Measurements from ENCODE around the gene USH1C.

The USH1C gene

GRCh38 chr11:17561526-17561925, 17.3 kb upstream of the USH1C start:
- no peak for DNase-seq (ENCODE audit: low read depth)
- no peak overlapping the region for H3K4me3 ChIP-seq (ENCODE audit: low read depth, low read length)
- no peak for TF ChIP-seq CTCF (IDR thresholded peaks at IDR 0.05; ENCODE audit: low read depth, low read length, missing control alignments)

GRCh38 chr11:17561111-17561415, 16.8 kb upstream of the USH1C start:
- no peak overlapping the region for H3K4me3 ChIP-seq (ENCODE audit: low read depth, low read length)
- TF ChIP-seq CTCF (IDR thresholded peaks at IDR 0.05; ENCODE audit: low read depth, low read length, missing control alignments): no peak
- no peak for DNase-seq (ENCODE audit: low read depth)

GRCh38 chr11:17560281-17561110, 16.3 kb upstream of the USH1C start:
- DNase-seq (ENCODE audit: low read depth): no peak
- no peak overlapping the region for H3K4me3 ChIP-seq (ENCODE audit: low read depth, low read length)
- TF ChIP-seq CTCF (IDR thresholded peaks at IDR 0.05; ENCODE audit: low read depth, low read length, missing control alignments): no peak

GRCh38 chr11:17559341-17560087, 15.3 kb upstream of the USH1C start:
- no peak for DNase-seq (ENCODE audit: low read depth)
- H3K4me3 ChIP-seq (ENCODE audit: low read depth, low read length): no peak overlapping the region
- TF ChIP-seq CTCF (IDR thresholded peaks at IDR 0.05; ENCODE audit: low read depth, low read length, missing control alignments): no peak

- no peak for TF ChIP-seq CTCF (IDR thresholded peaks at IDR 0.05; ENCODE audit: low read depth, low read length, missing control alignments)
Observed at GRCh38 chr11:17558916-17559315, 14.7 kb upstream of the USH1C start.

GRCh38 chr11:17558025-17558780, 14.0 kb upstream of the USH1C start:
- TF ChIP-seq CTCF (IDR thresholded peaks at IDR 0.05; ENCODE audit: low read depth, low read length, missing control alignments): no peak

More at GRCh38 chr11:17558916-17559315, 14.7 kb upstream of the USH1C start:
- no peak overlapping the region for H3K4me3 ChIP-seq (ENCODE audit: low read depth, low read length)
- no peak for DNase-seq (ENCODE audit: low read depth)

More at GRCh38 chr11:17558025-17558780, 14.0 kb upstream of the USH1C start:
- H3K4me3 ChIP-seq (ENCODE audit: low read depth, low read length): no peak overlapping the region
- DNase-seq (ENCODE audit: low read depth): no peak

All from GM12864 (cell line).